ENCODE data around the gene CCDC198. TPM values are rescaled to one million over a fixed set of nuclear protein-coding genes. Genes with fewer than 3 reads are reported as not detected.

Gene CCDC198
- polyA plus RNA-seq, 2 of the 4 experiments (the other 2 are of a cell fraction): 8.1 to 11.6 TPM

DNA sequence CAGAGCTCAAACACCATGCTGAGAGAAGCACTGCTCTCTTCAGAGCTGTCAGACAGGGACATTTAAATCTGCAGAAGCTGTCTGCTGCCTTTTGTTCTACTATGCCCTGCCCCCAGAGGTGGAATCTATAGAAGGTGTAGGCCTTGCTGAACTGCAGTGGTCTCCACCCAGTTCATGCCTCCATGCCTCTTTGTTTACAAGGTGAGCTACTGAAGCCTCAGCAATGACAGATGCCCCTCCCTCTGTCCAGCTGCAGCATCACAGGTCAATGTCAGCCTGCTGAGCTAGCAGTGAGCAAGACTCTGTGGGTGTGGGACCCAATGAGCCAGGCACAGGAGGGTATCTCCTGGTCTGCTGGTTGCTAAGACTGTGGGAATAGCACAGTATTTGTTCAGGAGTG lies 25.4 kb upstream of the CCDC198 start:
- Histone ChIP-seq H3K9me3 (no peaks in the 10 kb centered on the region; the same call in 2 of the 3 replicates), H3K4me1 (no peaks in the 10 kb centered on the region), H3K4me2 (no peak overlapping the region), H3K27ac (no peak overlapping the region), H3K4me3 (no peak overlapping the region)
- ATAC-seq: no peak
- POLR2A ChIA-PET: no interaction called here
- TF ChIP-seq, protein P1, sequence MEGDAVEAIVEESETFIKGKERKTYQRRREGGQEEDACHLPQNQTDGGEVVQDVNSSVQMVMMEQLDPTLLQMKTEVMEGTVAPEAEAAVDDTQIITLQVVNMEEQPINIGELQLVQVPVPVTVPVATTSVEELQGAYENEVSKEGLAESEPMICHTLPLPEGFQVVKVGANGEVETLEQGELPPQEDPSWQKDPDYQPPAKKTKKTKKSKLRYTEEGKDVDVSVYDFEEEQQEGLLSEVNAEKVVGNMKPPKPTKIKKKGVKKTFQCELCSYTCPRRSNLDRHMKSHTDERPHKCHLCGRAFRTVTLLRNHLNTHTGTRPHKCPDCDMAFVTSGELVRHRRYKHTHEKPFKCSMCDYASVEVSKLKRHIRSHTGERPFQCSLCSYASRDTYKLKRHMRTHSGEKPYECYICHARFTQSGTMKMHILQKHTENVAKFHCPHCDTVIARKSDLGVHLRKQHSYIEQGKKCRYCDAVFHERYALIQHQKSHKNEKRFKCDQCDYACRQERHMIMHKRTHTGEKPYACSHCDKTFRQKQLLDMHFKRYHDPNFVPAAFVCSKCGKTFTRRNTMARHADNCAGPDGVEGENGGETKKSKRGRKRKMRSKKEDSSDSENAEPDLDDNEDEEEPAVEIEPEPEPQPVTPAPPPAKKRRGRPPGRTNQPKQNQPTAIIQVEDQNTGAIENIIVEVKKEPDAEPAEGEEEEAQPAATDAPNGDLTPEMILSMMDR (IDR thresholded peaks at IDR 0.05): no peak
- DNase-seq (ENCODE audit: low read depth in 1 of 2, low spot score in 1 of 2): no peak
- FAIRE-seq: no peak
- CTCF ChIA-PET: no interaction called here

DNA sequence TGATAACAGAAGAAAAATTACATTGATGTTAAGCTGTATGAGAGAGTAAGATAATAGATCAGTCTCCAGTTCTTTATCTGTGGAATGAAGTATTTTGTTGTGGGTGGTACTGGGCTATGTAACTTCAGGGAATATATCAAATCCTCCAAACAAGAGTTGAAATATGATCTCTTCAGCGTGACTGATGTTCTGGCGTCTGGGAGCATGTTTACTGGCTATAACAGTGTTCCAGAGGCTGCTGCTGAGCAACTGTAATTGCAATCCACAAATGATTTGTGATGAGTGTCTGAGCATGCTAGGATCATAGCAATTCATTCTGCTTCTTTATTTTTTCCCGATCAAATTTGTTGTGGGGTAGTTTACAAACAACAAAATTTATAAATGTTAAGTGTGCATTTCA lies 18.6 kb upstream of the CCDC198 start:
- Histone ChIP-seq H3K4me1 (no peaks in the 10 kb centered on the region), H3K4me2 (no peak overlapping the region), H3K9me3 (no peaks in the 10 kb centered on the region), H3K27ac (no peak overlapping the region), H3K4me3 (no peak overlapping the region)
- FAIRE-seq (no peak), DNase-seq (ENCODE audit: low read depth in 1 of 2, low spot score in 1 of 2) (no peak), ATAC-seq (no peak)
- CTCF ChIA-PET: no interaction called here
- POLR2A ChIA-PET: no interaction called here
- 35% methylated on average over 3 of the region's 3 CpGs for WGBS (ENCODE audit: missing lambda C conversion rate)
- TF ChIP-seq RAD21 (conservative IDR thresholded peaks at IDR 0.05 in 1 of 2, IDR thresholded peaks at IDR 0.05 in 1 of 2) (no peak), RARB (CRISPR knock-in tag; IDR thresholded peaks at IDR 0.05) (no peak), NPAS2 (CRISPR knock-in tag; IDR thresholded peaks at IDR 0.05; ENCODE audit: borderline replicate concordance) (no peak), CBX8 (IDR thresholded peaks at IDR 0.05) (no peak), JUN (IDR thresholded peaks at IDR 0.05) (no peak), NR3C1 (IDR thresholded peaks at IDR 0.05) (no peak), RFX5 (IDR thresholded peaks at IDR 0.05) (no peak), HOXB5 (CRISPR knock-in tag; IDR thresholded peaks at IDR 0.05) (no peak), ESRRA (IDR thresholded peaks at IDR 0.05; ENCODE audit: borderline replicate concordance, low read length) (no peak), TP53 (CRISPR knock-in tag; IDR thresholded peaks at IDR 0.05) (no peak), KDM1A (IDR thresholded peaks at IDR 0.05; ENCODE audit: low read depth) (no peak), FOSB (CRISPR knock-in tag; IDR thresholded peaks at IDR 0.05) (no peak), EP300 (IDR thresholded peaks at IDR 0.05) (no peak)
- TF ChIP-seq, protein P2, sequence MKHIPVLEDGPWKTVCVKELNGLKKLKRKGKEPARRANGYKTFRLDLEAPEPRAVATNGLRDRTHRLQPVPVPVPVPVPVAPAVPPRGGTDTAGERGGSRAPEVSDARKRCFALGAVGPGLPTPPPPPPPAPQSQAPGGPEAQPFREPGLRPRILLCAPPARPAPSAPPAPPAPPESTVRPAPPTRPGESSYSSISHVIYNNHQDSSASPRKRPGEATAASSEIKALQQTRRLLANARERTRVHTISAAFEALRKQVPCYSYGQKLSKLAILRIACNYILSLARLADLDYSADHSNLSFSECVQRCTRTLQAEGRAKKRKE (CRISPR knock-in tag; IDR thresholded peaks at IDR 0.05; ENCODE audit: low read depth): no peak
- TF ChIP-seq, protein P3, sequence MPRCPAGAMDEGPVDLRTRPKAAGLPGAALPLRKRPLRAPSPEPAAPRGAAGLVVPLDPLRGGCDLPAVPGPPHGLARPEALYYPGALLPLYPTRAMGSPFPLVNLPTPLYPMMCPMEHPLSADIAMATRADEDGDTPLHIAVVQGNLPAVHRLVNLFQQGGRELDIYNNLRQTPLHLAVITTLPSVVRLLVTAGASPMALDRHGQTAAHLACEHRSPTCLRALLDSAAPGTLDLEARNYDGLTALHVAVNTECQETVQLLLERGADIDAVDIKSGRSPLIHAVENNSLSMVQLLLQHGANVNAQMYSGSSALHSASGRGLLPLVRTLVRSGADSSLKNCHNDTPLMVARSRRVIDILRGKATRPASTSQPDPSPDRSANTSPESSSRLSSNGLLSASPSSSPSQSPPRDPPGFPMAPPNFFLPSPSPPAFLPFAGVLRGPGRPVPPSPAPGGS (IDR thresholded peaks at IDR 0.05): no peak
- TF ChIP-seq, protein P4, sequence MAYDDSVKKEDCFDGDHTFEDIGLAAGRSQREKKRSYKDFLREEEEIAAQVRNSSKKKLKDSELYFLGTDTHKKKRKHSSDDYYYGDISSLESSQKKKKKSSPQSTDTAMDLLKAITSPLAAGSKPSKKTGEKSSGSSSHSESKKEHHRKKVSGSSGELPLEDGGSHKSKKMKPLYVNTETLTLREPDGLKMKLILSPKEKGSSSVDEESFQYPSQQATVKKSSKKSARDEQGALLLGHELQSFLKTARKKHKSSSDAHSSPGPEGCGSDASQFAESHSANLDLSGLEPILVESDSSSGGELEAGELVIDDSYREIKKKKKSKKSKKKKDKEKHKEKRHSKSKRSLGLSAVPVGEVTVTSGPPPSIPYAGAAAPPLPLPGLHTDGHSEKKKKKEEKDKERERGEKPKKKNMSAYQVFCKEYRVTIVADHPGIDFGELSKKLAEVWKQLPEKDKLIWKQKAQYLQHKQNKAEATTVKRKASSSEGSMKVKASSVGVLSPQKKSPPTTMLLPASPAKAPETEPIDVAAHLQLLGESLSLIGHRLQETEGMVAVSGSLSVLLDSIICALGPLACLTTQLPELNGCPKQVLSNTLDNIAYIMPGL (CRISPR knock-in tag; IDR thresholded peaks at IDR 0.05; ENCODE audit: borderline replicate concordance): no peak

DNA sequence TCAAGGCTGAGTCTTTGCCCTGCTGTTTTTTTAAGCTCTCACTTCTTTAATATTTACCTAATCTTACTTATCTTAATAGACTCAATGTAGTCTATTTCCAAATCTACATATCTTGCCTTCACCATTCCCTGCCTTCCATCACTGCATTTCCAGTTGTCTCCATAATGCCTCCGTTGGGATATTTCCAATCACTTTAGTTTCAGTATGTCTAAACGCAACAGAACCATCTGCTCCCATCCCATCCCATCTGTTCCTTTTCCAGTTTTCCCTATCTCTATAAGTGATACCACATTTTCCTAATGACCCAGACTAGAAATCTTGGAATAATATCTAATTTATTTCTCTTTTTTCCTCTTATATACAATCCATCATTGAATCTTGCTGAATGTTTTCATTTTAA lies 15.1 kb upstream of the CCDC198 start:
- FAIRE-seq (no peak), ATAC-seq (no peak), DNase-seq (ENCODE audit: low read depth in 1 of 2, low spot score in 1 of 2) (no peak)
- POLR2A ChIA-PET: no interaction called here
- Histone ChIP-seq H3K4me1 (no peaks in the 10 kb centered on the region), H3K27ac (no peak overlapping the region), H3K4me2 (no peak overlapping the region), H3K9me3 (no peaks in the 10 kb centered on the region), H3K4me3 (no peak overlapping the region)
- TF ChIP-seq ZSCAN20 (CRISPR knock-in tag; IDR thresholded peaks at IDR 0.05) (no peak), MAZ (IDR thresholded peaks at IDR 0.05; ENCODE audit: borderline replicate concordance, low read depth, low read length) (no peak), RNF2 (IDR thresholded peaks at IDR 0.05; ENCODE audit: borderline replicate concordance, low read depth) (no peak), MYC (IDR thresholded peaks at IDR 0.05; ENCODE audit: borderline replicate concordance, low read length) (no peak), RAD21 (conservative IDR thresholded peaks at IDR 0.05 in 1 of 2, IDR thresholded peaks at IDR 0.05 in 1 of 2) (no peak), TFCP2L1 (CRISPR knock-in tag; IDR thresholded peaks at IDR 0.05) (no peak), CHD4 (IDR thresholded peaks at IDR 0.05; ENCODE audit: borderline replicate concordance) (no peak), CEBPB (IDR thresholded peaks at IDR 0.05) (no peak), KDM1A (IDR thresholded peaks at IDR 0.05; ENCODE audit: low read depth) (no peak), EHMT2 (IDR thresholded peaks at IDR 0.05; ENCODE audit: low read depth) (no peak), ZNF302 (CRISPR knock-in tag; IDR thresholded peaks at IDR 0.05) (no peak), TP53 (CRISPR knock-in tag; IDR thresholded peaks at IDR 0.05) (no peak)
- TF ChIP-seq, protein P4 (CRISPR knock-in tag; IDR thresholded peaks at IDR 0.05; ENCODE audit: borderline replicate concordance): no peak
- TF ChIP-seq, protein P5, sequence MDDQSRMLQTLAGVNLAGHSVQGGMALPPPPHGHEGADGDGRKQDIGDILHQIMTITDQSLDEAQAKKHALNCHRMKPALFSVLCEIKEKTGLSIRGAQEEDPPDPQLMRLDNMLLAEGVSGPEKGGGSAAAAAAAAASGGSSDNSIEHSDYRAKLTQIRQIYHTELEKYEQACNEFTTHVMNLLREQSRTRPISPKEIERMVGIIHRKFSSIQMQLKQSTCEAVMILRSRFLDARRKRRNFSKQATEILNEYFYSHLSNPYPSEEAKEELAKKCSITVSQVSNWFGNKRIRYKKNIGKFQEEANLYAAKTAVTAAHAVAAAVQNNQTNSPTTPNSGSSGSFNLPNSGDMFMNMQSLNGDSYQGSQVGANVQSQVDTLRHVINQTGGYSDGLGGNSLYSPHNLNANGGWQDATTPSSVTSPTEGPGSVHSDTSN (IDR thresholded peaks at IDR 0.05): no peak
- CTCF ChIA-PET: no interaction called here
- WGBS (ENCODE audit: missing lambda C conversion rate): 62% methylated on average over 2 of the region's 2 CpGs

Data from A549 (cell line).